Heart left ventricle (tissue), 16 donors: ENCODE data around the gene GALNT14. TPM values are rescaled to one million over a fixed set of nuclear protein-coding genes. Genes with fewer than 3 reads are reported as not detected.

Experiments used
- ATAC-seq, 4 donors: fragments of 200-7000 bp; cut with Tn5 transposase; one replicate each; pipeline ENCODE4 v1.9.1; 2020 to 2022; ENCODE audit warnings: moderate library complexity in 4 of 4, mild to moderate bottlenecking in 3 of 4, moderate number of reproducible peaks in 1 of 4
- DNase-seq, 5 donors: peaks; one replicate each; pipeline ENCODE4 v3.0.0-alpha.2; 2020
- H3K27ac ChIP-seq, 12 donors: fragments of 200-600 bp; sonication (generic) in 4 of 12; one replicate each; pipeline versions ENCODE4 v1.5.0 to v1.8.0; 2016 to 2022; ENCODE audit warnings: mild to moderate bottlenecking in 2 of 12
- H3K27me3 ChIP-seq, 9 donors: fragments of 200-600 bp; sonication (generic) in 2 of 9; one replicate each; pipeline versions ENCODE4 v1.5.1 to v1.8.0; 2016 to 2022; ENCODE audit warnings: mild to moderate bottlenecking in 3 of 9
- H3K36me3 ChIP-seq, 9 donors: fragments of 200-600 bp; sonication (generic) in 2 of 9; one replicate each; pipeline versions ENCODE4 v1.5.0 to v1.8.0; 2018 to 2022; ENCODE audit warnings: mild to moderate bottlenecking in 2 of 9
- H3K4me1 ChIP-seq, 12 donors: fragments of 200-600 bp; sonication (generic) in 4 of 12; one replicate each; pipeline versions ENCODE4 v1.5.0 to v1.8.0; 2016 to 2022; ENCODE audit warnings: mild to moderate bottlenecking in 3 of 12
- H3K4me3 ChIP-seq, 12 donors: fragments of 200-600 bp; sonication (generic) in 4 of 12; one replicate each; pipeline versions ENCODE4 v1.5.0 to v1.8.0; 2017 to 2022; ENCODE audit warnings: mild to moderate bottlenecking in 9 of 12, moderate library complexity in 4 of 12
- H3K9me3 ChIP-seq, 12 donors: fragments of 200-600 bp; sonication (generic) in 4 of 12; one replicate each; pipeline versions ENCODE4 v1.5.0 to v1.8.0; 2016 to 2022; ENCODE audit warnings: mild to moderate bottlenecking in 1 of 12
- CTCF ChIP-seq, 12 donors: fragments of 200-600 bp; sonication (generic) in 4 of 12; IDR thresholded peaks; one replicate each; pipeline versions ENCODE4 v1.5.0 to v1.8.0; 2018 to 2022; ENCODE audit warnings: antibody characterized with exemption in 12 of 12, mild to moderate bottlenecking in 5 of 12
- POLR2A ChIP-seq, 2 donors: fragments of 450-650 bp; IDR thresholded peaks; one replicate each; pipeline ENCODE4 v1.6.1; 2017; ENCODE audit warnings: antibody characterized with exemption in 2 of 2, mild to moderate bottlenecking in 2 of 2, moderate library complexity in 2 of 2
- WGBS, 4 donors: extraction: QIAGEN DNeasy Blood & Tissue Kit in 2 of 4; methylation state at CpG; one replicate each; pipeline versions ENCODE4 v1.1.5 to v1.1.7; 2013 to 2018; 5-methylcytosine and 5-hydroxymethylcytosine counted together
- intact Hi-C, 10 donors: fragments of 100-400 bp; cut with DNase I; formaldehyde crosslinking; loops; one replicate each; pipeline versions ENCODE4 v1.11.1 to v1.14.2; 2022
- polyA plus RNA-seq, 2 donors: library from polyadenylated mRNA; stranded (reverse); fragments of 200-250 nt; gene quantifications; one replicate each; pipeline ENCODE4 v1.2.3, GENCODE V29; 2013
- total RNA-seq, 9 donors: library from RNA; depleted of rRNA in 2 of 9; stranded (reverse); fragments of >200 nt in 2 of 9; fragmentation: NEBNext Ultra II Directional in 3 of 9; extraction: Animal tissue kit (Norgen Biotek cat#: 25700) in 3 of 9; gene quantifications; one replicate each; pipeline versions ENCODE4 v1.1.0 to v1.2.4, GENCODE V29; 2016 to 2023
- donor health status: ischemic (EF 13 %, LVEDD 7.1; RV severe dilation, severe dysfunction).
- donor health status: healthy with polysubstance abuse.
- donor health status: DM: no; HTN: yes; CAD: no.
- donor health status: DM: no; HTN: no; CAD: no.
- donor health status: ischemic (EF 25% LVEDD 6.9; RV normal size, moderate dysfunction).
- donor health status: ischemic (EF 25% LVEDD 5.7; RV mildly dilated, moderate dysfunction).
- donor health status: healthy.
- donor health status: DM: yes; HTN: yes; CAD: no.
- donor health status: ischemic (EF 35%, LVEDD 5.7; RV mildly dilated, moderate dysfunction).
- donor health status: nonischemic (EF 11% LVEDD 7.7; RV severe dilation, severe dysfunction).
- donor health status: DM: yes; HTN: yes; CAD: no.
- donor health status: PGD.
- donor health status: ischemic (EF 29% LVEDD 5.4; RV normal size, mild dysfunction).
- donor health status: nonischemic (EF 23%, LVEDD 6.1; RV moderate dilation, normal function).

GALNT14 gene
- total and polyA plus RNA-seq, 11 donors, result 0.29 to 2.4 (median 1.0) TPM; not detected in 2

- Histone ChIP-seq H3K27me3 (peaks cover 0 to 3% (median 0%) of the 10 kb centered on the region in 9 donors), H3K36me3 (no peaks in the 10 kb centered on the region), H3K4me3 (no peak overlapping the region), H3K4me1 (peaks cover 0 to 2% (median 0%) of the 10 kb centered on the region in 12 donors), H3K9me3 (no peaks in the 10 kb centered on the region), H3K27ac (no peak overlapping the region)
- ATAC-seq, result no peak
- intact Hi-C loops, result no loop called here
- no peak for TF ChIP-seq POLR2A (IDR thresholded peaks at IDR 0.05)
- no peak for TF ChIP-seq CTCF (IDR thresholded peaks at IDR 0.05)
- no peak for DNase-seq
Observed at GRCh38 chr2:31004257-31004656, 134.0 kb downstream of the GALNT14 start.

- Histone ChIP-seq H3K27me3 (peaks cover 0 to 3% (median 0%) of the 10 kb centered on the region in 9 donors), H3K9me3 (no peaks in the 10 kb centered on the region), H3K4me1 (peaks cover 0 to 2% (median 0%) of the 10 kb centered on the region in 12 donors), H3K4me3 (no peak overlapping the region), H3K27ac (no peak overlapping the region), H3K36me3 (no peaks in the 10 kb centered on the region)
- DNase-seq, result no peak
- 59 to 70% (median 63%) methylated on average over 8 of the region's 8 CpGs for WGBS, 4 donors
- intact Hi-C loops, result no loop called here
- TF ChIP-seq CTCF (IDR thresholded peaks at IDR 0.05) (no peak), POLR2A (IDR thresholded peaks at IDR 0.05) (no peak)
- ATAC-seq, result no peak
Observed at GRCh38 chr2:31003749-31004148, 134.5 kb downstream of the GALNT14 start.

GRCh38 chr2:31002537-31003150, 135.6 kb downstream of the GALNT14 start:
- TF ChIP-seq POLR2A (IDR thresholded peaks at IDR 0.05) (no peak), CTCF (IDR thresholded peaks at IDR 0.05) (no peak)
- peaks cover 0 to 2% (median 0%) of the 10 kb centered on the region in 12 donors for H3K4me1 ChIP-seq
- peaks cover 0 to 3% (median 0%) of the 10 kb centered on the region in 9 donors for H3K27me3 ChIP-seq
- H3K4me3 ChIP-seq, result no peak overlapping the region
- H3K36me3 ChIP-seq, result no peaks in the 10 kb centered on the region
- ATAC-seq (no peak), DNase-seq (no peak)
- WGBS, 4 donors, result 67 to 72% (median 69%) methylated on average over 4 of the region's 4 CpGs
- no peaks in the 10 kb centered on the region for H3K9me3 ChIP-seq
- intact Hi-C loops, result no loop called here
- no peak overlapping the region for H3K27ac ChIP-seq

- TF ChIP-seq CTCF (IDR thresholded peaks at IDR 0.05), result no peak
- no peak for TF ChIP-seq POLR2A (IDR thresholded peaks at IDR 0.05)
- Histone ChIP-seq H3K4me1 (peaks cover 0 to 2% (median 0%) of the 10 kb centered on the region in 12 donors), H3K36me3 (no peaks in the 10 kb centered on the region), H3K9me3 (no peaks in the 10 kb centered on the region), H3K4me3 (no peak overlapping the region), H3K27me3 (peaks cover 0 to 3% (median 0%) of the 10 kb centered on the region in 9 donors), H3K27ac (no peak overlapping the region)
- DNase-seq (no peak), ATAC-seq (peak in 1 of 4 donors; percentile 32)
- 44 to 62% (median 49%) methylated on average over 3 of the region's 3 CpGs for WGBS, 4 donors
- intact Hi-C loops, result no loop called here
Observed at GRCh38 chr2:31000970-31001369, 137.3 kb downstream of the GALNT14 start.
